HG02588 (cell line): ENCODE data around the gene CCDC78.
A peak's percentile ranks its signal among the peaks of the same experiment; 100 is the strongest.
"Not testable (repeated sequence)": the region's sequence is repeated elsewhere in the genome, so short reads cannot be mapped to it uniquely, and the experiment has no call there.

Source experiments
- ATAC-seq: cut with Tn5 transposase; IDR thresholded peaks from one replicate; pipeline ENCODE4 v1.9.1; 2021; ENCODE audit warnings: mild to moderate bottlenecking, moderate library complexity; ENCODE audit not compliant: unreplicated experiment

The CCDC78 gene

GRCh38 chr16:761625-762513 is 35.6 kb upstream of the CCDC78 start:
- ATAC-seq, result no peak

GRCh38 chr16:760545-761343 is 34.5 kb upstream of the CCDC78 start, which contains the start of gene MSLN:
Gene MSLN, plus strand, starts transcription at chr16:760734. Its CDS starts 1,947 bp downstream, at chr16:762681.
- no peak for ATAC-seq

DNA sequence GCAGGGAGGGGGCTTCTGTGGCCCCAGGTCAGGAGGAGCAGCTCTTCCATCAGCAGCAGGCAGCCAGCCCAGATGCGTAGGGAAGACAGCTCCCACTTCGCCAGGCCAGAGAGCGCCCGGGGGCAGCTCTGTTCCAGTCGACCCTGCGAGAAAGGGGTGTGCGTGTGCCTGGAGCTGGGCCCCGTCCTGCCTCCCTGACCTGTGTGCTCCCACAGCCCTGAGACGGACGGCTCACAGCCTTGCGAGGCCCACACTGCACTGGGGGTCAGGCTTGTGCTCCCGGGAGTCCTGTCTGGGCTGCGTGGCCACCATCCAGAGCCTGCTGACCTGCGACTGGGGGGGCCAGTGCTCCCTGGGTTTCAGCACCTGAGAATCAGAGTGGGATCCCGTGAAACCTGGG is 33.8 kb upstream of the CCDC78 start:
- no peak for ATAC-seq

- ATAC-seq, result no peak
Observed at GRCh38 chr16:759110-759910, 33.1 kb upstream of the CCDC78 start.

- ATAC-seq, result no peak
Observed at GRCh38 chr16:756428-756827, 30.2 kb upstream of the CCDC78 start.

- ATAC-seq, result no peak
Observed at GRCh38 chr16:754656-755055, 28.4 kb upstream of the CCDC78 start.

GRCh38 chr16:754121-754607 is 27.9 kb upstream of the CCDC78 start:
- ATAC-seq, result not testable (repeated sequence)

- no peak for ATAC-seq
Observed at GRCh38 chr16:752007-752312, 25.7 kb upstream of the CCDC78 start.

- no peak for ATAC-seq
Observed at GRCh38 chr16:751152-752006, 25.1 kb upstream of the CCDC78 start.

DNA sequence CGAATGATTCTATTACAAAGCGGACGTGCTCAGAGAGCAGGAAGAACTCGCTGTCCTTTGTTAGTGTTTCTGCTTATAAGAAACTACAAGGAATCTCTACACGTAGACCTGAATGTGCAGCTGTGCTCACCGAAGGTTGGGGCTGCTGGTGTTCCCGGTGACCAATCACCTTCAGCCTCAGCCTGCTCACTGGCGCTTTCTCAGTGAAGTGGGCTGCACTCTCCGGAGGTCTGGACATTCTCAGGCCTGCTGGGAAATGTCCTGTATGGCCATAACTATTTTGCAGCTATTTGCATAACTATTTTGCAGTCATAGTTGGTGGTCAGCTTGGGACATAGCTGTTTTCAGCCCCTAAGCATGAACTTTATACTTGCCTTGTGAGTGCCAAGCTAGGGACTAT is 24.2 kb upstream of the CCDC78 start:
- ATAC-seq, result no peak

- ATAC-seq, result no peak
Observed at GRCh38 chr16:749010-749409, 22.8 kb upstream of the CCDC78 start.

DNA sequence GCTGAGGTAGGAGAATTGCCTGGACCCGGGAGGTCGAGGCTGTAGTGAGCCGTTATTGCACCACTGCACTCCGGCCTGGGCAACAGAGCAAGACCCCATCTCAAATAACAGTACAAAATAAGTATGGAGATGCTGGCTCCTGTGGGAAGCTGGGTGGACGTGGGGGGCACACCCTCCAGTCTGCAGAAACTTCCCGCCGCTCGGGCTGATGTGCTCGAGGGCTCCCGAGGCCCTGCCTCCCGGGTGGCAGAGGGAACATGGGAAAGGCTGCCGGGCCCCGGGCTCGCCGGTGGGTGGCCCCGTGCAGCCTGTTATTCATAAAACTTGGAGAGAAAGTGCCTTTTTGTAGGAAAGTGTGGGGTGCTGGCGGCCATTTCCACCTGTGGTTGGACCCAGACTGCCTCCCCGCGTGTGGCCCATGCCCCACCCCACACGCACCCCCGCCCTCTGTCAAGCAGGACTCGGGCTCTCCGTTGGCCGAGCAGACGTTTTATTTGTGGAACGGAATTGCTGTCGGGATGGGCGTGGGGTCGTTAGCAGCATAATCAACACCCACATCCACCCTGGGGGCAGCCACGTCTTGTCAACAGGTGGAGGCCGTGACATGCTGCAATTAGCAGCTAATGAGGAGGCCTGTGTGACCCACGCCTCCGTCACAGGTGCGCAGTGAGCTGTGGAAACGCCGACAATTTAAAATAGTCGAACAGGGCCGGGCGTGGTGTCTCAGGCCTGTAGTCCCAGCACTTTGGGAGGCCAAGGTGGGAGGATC is 21.9 kb upstream of the CCDC78 start:
- ATAC-seq, result no peak

DNA sequence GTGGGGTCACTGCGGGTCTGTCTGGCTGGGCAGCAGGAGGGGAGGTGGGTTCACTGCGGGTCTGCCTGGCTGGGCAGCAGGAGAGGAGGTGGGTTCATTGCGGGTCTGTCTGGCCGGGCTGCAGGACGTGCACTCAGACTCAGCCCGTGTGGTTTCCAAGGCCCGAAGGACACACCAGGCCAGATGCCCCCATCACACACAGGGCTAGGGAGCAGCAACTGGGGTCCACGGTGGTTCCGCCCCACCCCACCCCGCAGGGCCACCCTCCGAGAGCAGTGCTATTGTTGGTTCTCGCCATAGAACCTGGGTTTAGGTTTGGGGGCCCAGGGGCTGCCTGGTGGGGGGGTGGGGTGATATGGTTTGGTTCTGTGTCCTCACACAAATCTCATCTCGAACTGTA is 20.4 kb upstream of the CCDC78 start:
- ATAC-seq, result no peak

GRCh38 chr16:745739-746138 is 19.5 kb upstream of the CCDC78 start:
- no peak for ATAC-seq

DNA sequence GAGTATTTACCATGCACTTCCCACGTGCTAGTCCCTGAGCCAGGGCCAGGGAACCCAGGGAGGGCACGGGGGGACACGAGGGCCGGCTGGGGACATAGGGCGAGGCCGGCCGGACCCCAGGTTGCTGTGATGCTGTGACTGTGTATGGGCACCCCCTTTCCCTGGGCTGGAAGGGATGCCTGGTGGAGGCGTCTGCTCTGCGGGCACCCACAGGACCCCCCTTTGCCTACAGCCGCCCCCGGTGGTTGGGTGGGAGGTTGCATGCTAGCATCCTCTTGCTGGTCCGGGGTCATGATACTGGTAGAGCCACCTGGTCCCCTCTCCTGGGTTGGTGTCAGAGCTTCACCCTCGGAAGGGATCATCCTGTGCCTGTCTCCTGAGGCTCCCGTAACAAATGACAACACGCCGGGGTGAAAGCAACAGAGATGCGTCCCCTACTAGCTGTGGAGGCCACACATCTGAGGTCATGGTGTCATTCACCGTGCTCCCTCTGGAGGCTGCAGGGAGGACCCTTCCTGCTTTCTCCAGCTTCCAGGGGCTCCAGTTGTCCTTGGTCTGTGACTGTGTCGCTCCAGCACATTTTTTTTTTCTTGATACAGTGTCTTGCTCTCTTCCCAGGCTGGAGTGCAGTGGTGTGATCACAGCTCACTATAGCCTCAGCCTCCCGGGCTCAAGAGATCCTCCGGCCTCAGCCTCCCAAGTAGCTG is 17.7 kb upstream of the CCDC78 start:
- no peak for ATAC-seq

DNA sequence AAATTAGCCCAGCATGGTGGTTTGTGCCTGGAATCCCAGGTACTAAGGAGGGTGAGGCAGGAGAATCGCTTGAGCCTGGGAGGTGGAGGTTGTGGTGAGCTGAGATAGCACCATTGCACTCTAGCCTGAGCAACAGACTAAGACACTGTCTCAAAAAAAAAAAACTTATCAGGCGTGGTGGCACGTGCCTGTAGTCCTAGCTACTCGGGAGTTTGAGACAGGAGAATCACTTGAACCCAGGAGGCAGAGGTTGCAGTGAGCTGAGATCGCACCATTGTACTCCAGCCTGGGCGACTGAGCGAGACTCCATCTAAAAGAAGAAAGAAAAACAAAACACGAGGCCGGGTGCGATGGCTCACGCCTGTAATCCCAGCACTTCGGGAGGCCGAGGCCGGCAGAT is 16.7 kb upstream of the CCDC78 start:
- not testable (repeated sequence) for ATAC-seq

DNA sequence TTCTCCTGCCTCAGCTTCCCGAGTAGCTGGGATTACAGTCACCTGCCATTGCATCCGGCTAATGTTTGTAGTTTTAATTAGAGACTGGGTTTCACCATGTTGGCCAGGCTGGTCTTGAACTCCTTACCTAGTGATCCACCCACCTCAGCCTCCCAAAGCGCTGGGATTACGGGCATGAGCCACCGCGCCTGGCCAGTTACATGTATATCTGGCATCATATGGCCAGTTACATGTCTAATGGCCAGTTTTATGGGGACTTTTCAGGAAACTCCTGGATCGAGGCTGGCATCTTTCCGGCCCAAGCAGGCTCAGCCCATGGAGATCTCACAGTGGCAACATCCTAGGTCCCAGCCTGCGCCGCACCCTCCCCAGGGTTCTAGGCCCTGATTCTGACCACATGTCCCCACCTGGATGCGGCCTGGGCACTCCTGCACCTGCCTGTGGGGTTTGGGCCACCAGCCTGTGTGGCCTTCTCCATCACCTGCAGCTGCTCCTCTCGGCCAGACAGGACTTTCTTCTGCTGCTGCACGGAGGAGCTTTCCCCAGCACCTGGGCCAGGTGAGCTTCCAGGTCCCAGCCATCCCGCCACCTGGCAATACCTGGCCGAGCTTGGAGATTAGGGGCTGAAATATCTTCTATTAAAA is 15.9 kb upstream of the CCDC78 start:
- no peak for ATAC-seq

GRCh38 chr16:740764-741505 is 14.7 kb upstream of the CCDC78 start, which contains the start of gene CIAO3:
Gene CIAO3, minus strand, starts transcription at chr16:740997. Its CDS starts 12 bp downstream, at chr16:740985.
- peak; percentile 60 for ATAC-seq
